Lower lobe of right lung (tissue), 2 donors: ENCODE results near the gene SIAE. TPM values are rescaled to one million over a fixed set of nuclear protein-coding genes. Genes with fewer than 3 reads are reported as not detected.

Experiments used
- ATAC-seq, 2 donors: fragments of 200-7000 bp; cut with Tn5 transposase; one replicate each; pipeline ENCODE4 v1.9.1; 2020 to 2022; ENCODE audit warnings: mild to moderate bottlenecking in 2 of 2, moderate library complexity in 2 of 2
- DNase-seq: peaks from one replicate; pipeline ENCODE4 v3.0.0-alpha.2; 2020
- H3K27ac ChIP-seq: fragments of 200-600 bp; one replicate; pipeline ENCODE4 v1.8.0; 2022
- H3K27me3 ChIP-seq: fragments of 200-600 bp; one replicate; pipeline ENCODE4 v1.8.0; 2022; ENCODE audit warnings: low read depth
- H3K36me3 ChIP-seq: fragments of 200-600 bp; one replicate; pipeline ENCODE4 v1.8.0; 2022; ENCODE audit warnings: mild to moderate bottlenecking
- H3K4me1 ChIP-seq: fragments of 200-600 bp; one replicate; pipeline ENCODE4 v1.8.0; 2022
- H3K4me3 ChIP-seq: fragments of 200-600 bp; one replicate; pipeline ENCODE4 v1.8.0; 2022; ENCODE audit warnings: mild to moderate bottlenecking
- H3K9me3 ChIP-seq: fragments of 200-600 bp; one replicate; pipeline ENCODE4 v1.8.0; 2022
- intact Hi-C: fragments of 100-400 bp; cut with DNase I; formaldehyde crosslinking; loops from one replicate; pipeline ENCODE4 v1.11.0; 2022
- long read RNA-seq: library from polyadenylated mRNA; unstranded; transcript quantifications from one replicate; pipeline ENCODE4 v2.0.0, GENCODE V29; 2021
- total RNA-seq: library from RNA; stranded (reverse); fragmentation: NEBNext Ultra II Directional; extraction: Animal tissue kit (Norgen Biotek cat#: 25700); gene quantifications from one replicate; pipeline ENCODE4 v1.2.1, GENCODE V29; 2021
- TF ChIP-seq, protein P1 (sequence below): fragments of 200-600 bp; IDR thresholded peaks from one replicate; pipeline ENCODE4 v1.8.0; 2022; ENCODE audit warnings: antibody characterized with exemption, mild to moderate bottlenecking
- donor health status: DM: no; HTN: yes; CAD: no; lungs with severe emphysema.

SIAE gene, protein sequence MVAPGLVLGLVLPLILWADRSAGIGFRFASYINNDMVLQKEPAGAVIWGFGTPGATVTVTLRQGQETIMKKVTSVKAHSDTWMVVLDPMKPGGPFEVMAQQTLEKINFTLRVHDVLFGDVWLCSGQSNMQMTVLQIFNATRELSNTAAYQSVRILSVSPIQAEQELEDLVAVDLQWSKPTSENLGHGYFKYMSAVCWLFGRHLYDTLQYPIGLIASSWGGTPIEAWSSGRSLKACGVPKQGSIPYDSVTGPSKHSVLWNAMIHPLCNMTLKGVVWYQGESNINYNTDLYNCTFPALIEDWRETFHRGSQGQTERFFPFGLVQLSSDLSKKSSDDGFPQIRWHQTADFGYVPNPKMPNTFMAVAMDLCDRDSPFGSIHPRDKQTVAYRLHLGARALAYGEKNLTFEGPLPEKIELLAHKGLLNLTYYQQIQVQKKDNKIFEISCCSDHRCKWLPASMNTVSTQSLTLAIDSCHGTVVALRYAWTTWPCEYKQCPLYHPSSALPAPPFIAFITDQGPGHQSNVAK
- 41.4 TPM for total RNA-seq
- long read RNA-seq, full-length matches to known transcripts: 4 of 11 reads
- long read RNA-seq, partial matches to known transcripts: 3 of 11 reads
- long read RNA-seq, other reads (novel, unspliced or antisense): 4 of 11 reads

DNA sequence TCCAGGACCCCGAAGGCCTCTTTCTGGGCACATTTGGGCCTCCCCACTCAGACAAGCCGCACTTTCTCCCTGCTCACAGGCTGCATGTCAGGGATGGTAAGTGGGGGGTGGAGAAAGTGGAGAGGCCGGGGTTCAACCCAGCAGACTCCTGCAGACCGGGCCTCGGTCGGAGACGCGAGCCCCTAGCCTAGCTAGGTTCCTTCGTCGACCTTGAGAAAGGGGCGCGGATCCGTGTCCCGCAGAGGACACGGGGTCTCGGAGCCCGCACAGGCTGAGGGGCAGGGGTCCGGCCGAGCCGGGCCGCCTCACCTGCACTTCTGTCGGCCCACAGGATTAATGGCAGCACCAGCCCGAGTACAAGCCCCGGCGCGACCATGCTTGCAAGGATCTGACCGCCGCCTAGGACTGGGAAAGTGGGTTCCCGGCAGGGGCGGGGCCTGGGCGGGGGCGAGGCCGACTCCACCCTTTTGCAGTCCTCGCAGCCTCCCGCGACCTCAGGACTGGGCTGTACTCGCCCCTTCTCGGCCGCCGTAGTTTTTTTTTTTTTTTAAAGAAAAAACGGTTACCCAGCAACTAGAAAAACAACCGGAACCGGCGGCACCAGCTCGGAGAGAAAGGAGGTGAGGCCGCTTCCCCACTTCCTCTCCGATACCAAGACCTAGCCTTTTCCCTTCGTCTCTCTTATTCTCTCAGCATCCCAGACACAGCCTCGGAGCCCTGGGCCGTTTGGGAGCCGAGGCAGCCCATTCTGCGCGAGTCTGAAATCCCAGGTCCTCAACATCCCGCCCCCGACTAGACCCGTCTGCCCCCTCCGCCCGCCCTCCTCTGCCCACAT, at the start of gene SIAE, which contains the start of gene SPA17:
Gene SIAE, minus strand, starts transcription at position 407 of the 835 bp plus-strand sequence. Its CDS starts 31 bp downstream, at position 376.
Gene SPA17, plus strand, starts transcription at position 572 of the 835 bp plus-strand sequence. CDS start 1,361 bp downstream, outside the sequence.
- Histone ChIP-seq H3K27me3 (no peaks in the 10 kb centered on the region), H3K9me3 (no peaks in the 10 kb centered on the region), H3K4me1 (peaks cover 38% of the 10 kb centered on the region), H3K36me3 (no peaks in the 10 kb centered on the region), H3K4me3 (peak within 1 kb of the TSS; percentile 80), H3K27ac (peak within 1 kb of the TSS; percentile 92)
- DNase-seq: peak; percentile 95
- intact Hi-C loops: loop anchor here (10.0 kb wide), 1 partner anchor 71 kb away; no protein-coding TSS in a partner anchor
- peak; percentile 98 to 99 for ATAC-seq
- TF ChIP-seq, protein P1, sequence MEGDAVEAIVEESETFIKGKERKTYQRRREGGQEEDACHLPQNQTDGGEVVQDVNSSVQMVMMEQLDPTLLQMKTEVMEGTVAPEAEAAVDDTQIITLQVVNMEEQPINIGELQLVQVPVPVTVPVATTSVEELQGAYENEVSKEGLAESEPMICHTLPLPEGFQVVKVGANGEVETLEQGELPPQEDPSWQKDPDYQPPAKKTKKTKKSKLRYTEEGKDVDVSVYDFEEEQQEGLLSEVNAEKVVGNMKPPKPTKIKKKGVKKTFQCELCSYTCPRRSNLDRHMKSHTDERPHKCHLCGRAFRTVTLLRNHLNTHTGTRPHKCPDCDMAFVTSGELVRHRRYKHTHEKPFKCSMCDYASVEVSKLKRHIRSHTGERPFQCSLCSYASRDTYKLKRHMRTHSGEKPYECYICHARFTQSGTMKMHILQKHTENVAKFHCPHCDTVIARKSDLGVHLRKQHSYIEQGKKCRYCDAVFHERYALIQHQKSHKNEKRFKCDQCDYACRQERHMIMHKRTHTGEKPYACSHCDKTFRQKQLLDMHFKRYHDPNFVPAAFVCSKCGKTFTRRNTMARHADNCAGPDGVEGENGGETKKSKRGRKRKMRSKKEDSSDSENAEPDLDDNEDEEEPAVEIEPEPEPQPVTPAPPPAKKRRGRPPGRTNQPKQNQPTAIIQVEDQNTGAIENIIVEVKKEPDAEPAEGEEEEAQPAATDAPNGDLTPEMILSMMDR: no peak

DNA sequence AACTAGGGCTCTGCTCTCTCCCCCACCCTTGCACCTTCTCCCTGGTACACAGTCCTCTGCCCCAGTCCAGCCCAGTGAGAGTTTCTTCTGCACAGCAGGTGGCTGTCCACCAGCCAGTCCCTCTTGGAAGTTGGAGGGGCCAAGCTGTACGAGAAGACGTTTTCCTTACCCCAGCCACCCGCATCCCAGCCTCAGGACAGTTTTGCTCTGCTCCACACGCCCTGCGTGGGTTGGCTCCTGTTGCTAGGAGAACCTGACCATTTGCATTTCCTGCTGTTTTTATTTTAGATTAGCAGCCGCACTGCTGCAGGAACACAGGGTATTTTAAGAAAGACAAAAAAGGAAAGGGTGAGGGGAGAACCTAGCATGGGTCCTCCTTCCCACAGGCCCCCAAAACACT, 48.6 kb upstream of the SIAE start:
- Histone ChIP-seq H3K27ac (no peak overlapping the region), H3K36me3 (no peaks in the 10 kb centered on the region), H3K4me1 (peaks cover 41% of the 10 kb centered on the region), H3K9me3 (no peaks in the 10 kb centered on the region), H3K27me3 (peaks cover 11% of the 10 kb centered on the region), H3K4me3 (no peak overlapping the region)
- no peak for ATAC-seq
- TF ChIP-seq, protein P1: no peak
- no peak for DNase-seq
- intact Hi-C loops: no loop called here

DNA sequence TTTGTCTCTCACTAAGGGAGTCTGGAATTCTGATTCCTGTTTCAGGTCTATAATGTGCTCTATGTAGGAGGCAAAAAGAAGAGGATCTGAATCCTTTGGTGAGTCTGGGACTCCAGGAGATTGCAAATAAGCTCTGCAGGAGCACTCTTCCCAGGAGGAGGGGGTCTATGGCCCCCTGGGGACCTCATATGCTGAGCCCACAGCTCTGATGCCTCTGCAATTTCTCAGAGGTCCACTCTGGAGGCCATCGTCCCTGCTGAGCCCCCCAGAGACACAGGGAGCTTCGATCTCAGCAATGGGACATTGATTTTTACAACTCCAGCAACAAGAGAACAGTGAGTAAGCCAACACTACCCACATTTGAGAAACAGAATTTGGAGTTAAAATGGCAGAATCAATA, 46.0 kb upstream of the SIAE start:
- intact Hi-C loops: no loop called here
- peaks cover 28% of the 10 kb centered on the region for H3K4me1 ChIP-seq
- no peaks in the 10 kb centered on the region for H3K36me3 ChIP-seq
- ATAC-seq (no peak), DNase-seq (no peak)
- no peak overlapping the region for H3K27ac ChIP-seq
- TF ChIP-seq, protein P1: no peak
- peaks cover 11% of the 10 kb centered on the region for H3K27me3 ChIP-seq
- H3K4me3 ChIP-seq: no peak overlapping the region
- no peaks in the 10 kb centered on the region for H3K9me3 ChIP-seq

DNA sequence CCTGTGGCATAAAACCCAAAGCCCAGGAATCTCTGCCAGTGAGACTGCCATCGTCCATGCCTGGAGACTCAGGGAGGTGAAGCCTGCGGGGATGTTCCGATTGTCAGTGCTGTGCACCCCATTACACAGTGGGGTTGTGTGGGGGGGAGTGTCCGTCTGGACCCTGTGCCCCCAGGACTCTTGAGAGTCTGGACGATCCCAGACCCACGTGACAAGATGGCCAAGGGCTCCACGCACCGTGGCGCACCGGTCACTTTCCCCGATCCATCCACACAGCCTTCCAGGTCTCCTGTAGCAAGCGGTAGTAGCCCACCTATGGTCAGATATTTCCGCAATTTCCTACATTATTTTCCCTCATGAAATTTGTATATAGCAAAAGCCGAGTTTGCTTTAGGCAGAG, 45.3 kb upstream of the SIAE start:
- H3K27me3 ChIP-seq: peaks cover 11% of the 10 kb centered on the region
- intact Hi-C loops: no loop called here
- DNase-seq: no peak

More for the DNA sequence above, 45.3 kb upstream of the SIAE start:
- TF ChIP-seq, protein P1: no peak
- H3K36me3 ChIP-seq: no peaks in the 10 kb centered on the region
- peak overlapping the region; percentile 54 for H3K4me3 ChIP-seq
- H3K27ac ChIP-seq: peak overlapping the region; percentile 81
- H3K9me3 ChIP-seq: no peaks in the 10 kb centered on the region
- H3K4me1 ChIP-seq: peaks cover 24% of the 10 kb centered on the region
- no peak for ATAC-seq
